Measurements from ENCODE around the gene RDH5. TPM values are rescaled to one million over a fixed set of nuclear protein-coding genes. Genes with fewer than 3 reads are reported as not detected.

The RDH5 gene
- polyA plus RNA-seq, 1 of the 3 experiments (the other 2 are of a cell fraction) = 5.2 TPM

DNA sequence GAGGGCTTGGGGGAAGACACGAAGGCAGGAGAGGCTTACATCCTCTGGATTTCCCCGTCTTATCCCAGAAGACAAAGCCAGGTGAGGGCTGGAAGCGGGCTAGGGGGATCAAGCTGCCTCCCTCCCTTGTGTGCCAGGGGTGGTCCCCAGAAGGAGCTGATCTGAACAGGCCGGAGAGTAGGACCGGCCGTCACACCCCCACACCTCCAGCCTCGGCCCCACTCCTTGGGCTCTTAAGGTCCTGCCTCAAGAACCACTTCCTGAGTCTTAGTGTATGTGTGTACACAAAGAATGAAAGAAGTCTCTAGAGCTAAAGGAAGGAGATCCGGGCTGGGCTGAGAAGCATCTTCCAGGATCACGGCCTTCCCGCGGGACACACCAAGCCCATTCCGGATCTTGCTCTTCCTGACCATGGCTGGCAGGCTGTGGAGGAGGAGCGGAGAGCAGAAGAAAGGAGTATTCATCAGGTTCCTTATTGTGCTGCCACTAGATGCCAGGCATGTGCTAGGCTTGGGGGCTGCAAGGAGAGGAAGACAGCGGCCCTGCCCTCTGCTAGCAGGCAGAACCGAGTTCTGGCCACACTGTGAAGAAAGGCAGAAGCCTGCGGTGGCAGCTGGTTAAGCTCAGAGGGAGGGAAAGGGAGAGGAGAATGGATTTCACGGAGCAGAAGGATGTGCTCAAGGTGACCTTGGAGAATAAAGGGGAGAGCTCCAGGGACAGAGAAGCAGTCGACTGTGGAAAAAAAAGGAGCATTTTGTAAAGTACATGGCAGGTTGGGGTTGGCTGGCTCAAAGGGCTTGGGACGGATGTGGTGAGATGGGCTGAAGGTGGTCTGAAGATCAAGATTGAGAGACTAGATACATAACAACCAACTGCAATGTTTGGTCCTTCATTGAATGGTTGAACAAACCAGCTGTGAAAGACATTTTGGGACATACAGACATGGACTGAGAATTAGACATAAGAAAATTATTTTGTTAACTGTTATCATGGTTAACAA lies 9.9 kb downstream of the RDH5 start (continued):
- peak; percentile 86 for TF ChIP-seq POLR2AphosphoS5 (IDR thresholded peaks at IDR 0.05; ENCODE audit: low read depth, low read length)
- TF ChIP-seq REST (IDR thresholded peaks at IDR 0.05; ENCODE audit: low read depth, low read length) = 0 out of 2 replicates have a peak, but pooled peaks have one; percentile 9
- TF ChIP-seq RAD21 (IDR thresholded peaks at IDR 0.05; ENCODE audit: low read length) = peak; percentile 54
- TF ChIP-seq SIN3A (IDR thresholded peaks at IDR 0.05; ENCODE audit: borderline replicate concordance, low read depth, low read length) = no peak
- TF ChIP-seq MXI1 (IDR thresholded peaks at IDR 0.05; ENCODE audit: low read depth, low read length) = 0 out of 2 replicates have a peak, but pooled peaks have one; percentile 12
- TF ChIP-seq MEF2A (IDR thresholded peaks at IDR 0.05; ENCODE audit: borderline replicate concordance, low read depth) = no peak

DNA sequence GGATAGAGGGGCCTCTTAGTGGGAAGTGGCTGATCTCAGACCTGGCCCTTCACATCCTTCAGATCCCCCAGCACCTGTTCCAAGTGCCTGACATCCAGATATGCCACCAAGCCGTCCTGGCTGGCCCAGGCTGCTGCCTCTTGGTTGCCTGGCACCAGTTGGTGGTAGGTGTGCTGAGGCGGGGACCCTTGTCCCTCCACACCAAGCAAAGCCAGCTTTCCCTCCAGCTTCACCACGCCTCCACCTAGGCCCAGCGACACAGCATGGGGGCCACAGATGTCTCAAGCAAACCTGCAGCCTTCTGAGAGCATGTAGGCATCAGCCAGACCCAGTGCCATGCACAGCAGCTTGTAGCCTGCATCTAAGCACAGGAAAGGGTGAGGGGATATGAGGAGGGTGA lies 12.1 kb downstream of the RDH5 start:
- Histone ChIP-seq H3K79me2 (ENCODE audit: insufficient read depth) (peaks cover 27% of the 10 kb centered on the region), H3K4me2 (no peak overlapping the region), H3K27ac (ENCODE audit: low read depth in 2 of 2, low read length in 1 of 2) (no peak overlapping the region), H3K9me3 (no peaks in the 10 kb centered on the region), H3F3A (replicated peaks; ENCODE audit: insufficient read depth) (peaks cover 17% of the 10 kb centered on the region), H3K9me2 (no peaks in the 10 kb centered on the region), H2AFZ (ENCODE audit: low read depth) (no peak overlapping the region), H3K36me3 (replicated peaks in 1 of 2; ENCODE audit: control insufficient read depth in 1 of 2, insufficient read depth in 2 of 2, low read length in 1 of 2) (peaks cover 0 to under 1% of the 10 kb centered on the region in 2 experiments), H3K9ac (no peak overlapping the region), H4K20me1 (ENCODE audit: insufficient read depth) (peaks cover 9% of the 10 kb centered on the region), H3K27me3 (ENCODE audit: insufficient read depth) (no peaks in the 10 kb centered on the region), H3K4me3 (ENCODE audit: low read depth in 2 of 2, low read length in 1 of 2) (no peak overlapping the region), H3K4me1 (ENCODE audit: control insufficient read depth in 1 of 2, insufficient read depth in 2 of 2, low read depth in 1 of 2, low read length in 1 of 2) (peaks cover 0 to 22% of the 10 kb centered on the region in 2 experiments; a peak in 1 of 4 replicates)
- 100% methylated on average over 3 of the region's 4 CpGs for WGBS (ENCODE audit: low lambda C conversion rate)
- POLR2A ChIA-PET = interaction anchor here (0.5 kb wide), 1 partner anchor 66 kb away, joined by 3 read pairs; no protein-coding TSS in a partner anchor
- no peak for DNase-seq
- CTCF ChIA-PET = interaction anchor here (1.6 to 1.8 kb wide), 2 partner anchors 64 to 208 kb away, joined by 4 to 5 read pairs; no protein-coding TSS in a partner anchor
- TF ChIP-seq FOXM1 (IDR thresholded peaks at IDR 0.05; ENCODE audit: low read depth) (no peak), CHD2 (IDR thresholded peaks at IDR 0.05; ENCODE audit: low read length, partially characterized antibody) (no peak), FOXJ3 (CRISPR knock-in tag; IDR thresholded peaks at IDR 0.05) (no peak), NFIC (IDR thresholded peaks at IDR 0.05; ENCODE audit: borderline replicate concordance) (no peak), MAX (IDR thresholded peaks at IDR 0.05; ENCODE audit: low read depth) (no peak), GATA2 (CRISPR knock-in tag; IDR thresholded peaks at IDR 0.05) (no peak), EP300 (IDR thresholded peaks at IDR 0.05; ENCODE audit: borderline replicate concordance in 1 of 2, low read depth in 1 of 2, low read length in 1 of 2) (no peak), ZBTB33 (IDR thresholded peaks at IDR 0.05; ENCODE audit: borderline replicate concordance, low read depth) (no peak), RCOR1 (IDR thresholded peaks at IDR 0.05; ENCODE audit: low read length) (no peak), ELF1 (IDR thresholded peaks at IDR 0.05) (no peak), MXI1 (IDR thresholded peaks at IDR 0.05; ENCODE audit: low read depth, low read length) (no peak), EZH2phosphoT487 (IDR thresholded peaks at IDR 0.05; ENCODE audit: borderline replicate concordance, low read depth) (no peak), TEAD4 (IDR thresholded peaks at IDR 0.05; ENCODE audit: borderline replicate concordance, insufficient read depth) (no peak), TAF1 (IDR thresholded peaks at IDR 0.05; ENCODE audit: borderline replicate concordance, low read depth, low read length) (no peak), JUND (IDR thresholded peaks at IDR 0.05) (no peak)
- TF ChIP-seq, protein P1, sequence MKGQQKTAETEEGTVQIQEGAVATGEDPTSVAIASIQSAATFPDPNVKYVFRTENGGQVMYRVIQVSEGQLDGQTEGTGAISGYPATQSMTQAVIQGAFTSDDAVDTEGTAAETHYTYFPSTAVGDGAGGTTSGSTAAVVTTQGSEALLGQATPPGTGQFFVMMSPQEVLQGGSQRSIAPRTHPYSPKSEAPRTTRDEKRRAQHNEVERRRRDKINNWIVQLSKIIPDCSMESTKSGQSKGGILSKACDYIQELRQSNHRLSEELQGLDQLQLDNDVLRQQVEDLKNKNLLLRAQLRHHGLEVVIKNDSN (IDR thresholded peaks at IDR 0.05; ENCODE audit: borderline replicate concordance, low read depth) = no peak
- TF ChIP-seq, protein P2, sequence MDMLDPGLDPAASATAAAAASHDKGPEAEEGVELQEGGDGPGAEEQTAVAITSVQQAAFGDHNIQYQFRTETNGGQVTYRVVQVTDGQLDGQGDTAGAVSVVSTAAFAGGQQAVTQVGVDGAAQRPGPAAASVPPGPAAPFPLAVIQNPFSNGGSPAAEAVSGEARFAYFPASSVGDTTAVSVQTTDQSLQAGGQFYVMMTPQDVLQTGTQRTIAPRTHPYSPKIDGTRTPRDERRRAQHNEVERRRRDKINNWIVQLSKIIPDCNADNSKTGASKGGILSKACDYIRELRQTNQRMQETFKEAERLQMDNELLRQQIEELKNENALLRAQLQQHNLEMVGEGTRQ (IDR thresholded peaks at IDR 0.05; ENCODE audit: borderline replicate concordance, low read depth, low read length) = no peak
